Spleen (tissue), 11 donors: ENCODE measurements around the gene TET3. TPM values are rescaled to one million over a fixed set of nuclear protein-coding genes. Genes with fewer than 3 reads are reported as not detected.
A peak's percentile ranks its signal among the peaks of the same experiment; 100 is the strongest.

Source experiments
- DNase-seq: peaks from one replicate; pipeline ENCODE4 v3.0.0-alpha.2; 2020
- H3K27ac ChIP-seq, 8 donors: fragments of 200-600 bp; sonication (generic) in 7 of 8; 1 replicate in 4 of 8; 2 replicates in 4 of 8; pipeline versions ENCODE4 v1.5.0 to v1.8.0; 2016 to 2021; ENCODE audit warnings: inconsistent platforms in 4 of 8, mild to moderate bottlenecking in 4 of 8, moderate library complexity in 1 of 8
- H3K27me3 ChIP-seq, 7 donors: fragments of 200-600 bp; sonication (generic) in 6 of 7; replicated peaks in 1 of 7; 1 replicate in 4 of 7; 2 replicates in 3 of 7; pipeline versions ENCODE4 v1.5.0 to v1.8.0; 2016 to 2021; ENCODE audit warnings: inconsistent platforms in 3 of 7, mild to moderate bottlenecking in 1 of 7
- H3K36me3 ChIP-seq, 6 donors: fragments of 200-600 bp; sonication (generic) in 5 of 6; 1 replicate in 4 of 6; 2 replicates in 2 of 6; pipeline versions ENCODE4 v1.5.0 to v1.8.0; 2016 to 2021; ENCODE audit warnings: inconsistent platforms in 2 of 6
- H3K4me1 ChIP-seq, 6 donors: fragments of 200-600 bp; sonication (generic) in 5 of 6; 1 replicate in 3 of 6; 2 replicates in 3 of 6; pipeline versions ENCODE4 v1.5.0 to v1.8.0; 2016 to 2021; ENCODE audit warnings: inconsistent platforms in 3 of 6
- H3K4me3 ChIP-seq, 8 donors: fragments of 200-600 bp; sonication (generic) in 7 of 8; 1 replicate in 4 of 8; 2 replicates in 4 of 8; pipeline versions ENCODE4 v1.5.0 to v1.8.0; 2016 to 2021; ENCODE audit warnings: inconsistent platforms in 4 of 8, mild to moderate bottlenecking in 4 of 8, moderate library complexity in 2 of 8
- H3K9me3 ChIP-seq, 8 donors: fragments of 200-600 bp; sonication (generic) in 7 of 8; 1 replicate in 4 of 8; 2 replicates in 4 of 8; pipeline versions ENCODE4 v1.5.0 to v1.8.0; 2016 to 2021; ENCODE audit warnings: inconsistent platforms in 4 of 8
- CTCF ChIP-seq, 11 experiments: fragments of 200-600 bp in 7 of 11; fragments of 450-650 bp in 4 of 11; sonication (generic) in 4 of 11; IDR thresholded peaks in 8 of 11; conservative IDR thresholded peaks in 3 of 11; 1 replicate in 7 of 11; 2 replicates in 4 of 11; pipeline versions ENCODE4 v1.4.0 to v1.8.0; 2016 to 2021; ENCODE audit warnings: antibody characterized with exemption in 11 of 11, inconsistent platforms in 4 of 11, mild to moderate bottlenecking in 1 of 11
- POLR2A ChIP-seq, 3 donors: fragments of 450-650 bp; IDR thresholded peaks; one replicate each; pipeline ENCODE4 v1.5.1; 2017; ENCODE audit warnings: antibody characterized with exemption in 3 of 3, mild to moderate bottlenecking in 1 of 3
- POLR2AphosphoS5 ChIP-seq, 3 donors: sonication (generic); formaldehyde crosslinking; IDR thresholded peaks; one replicate each; pipeline ENCODE4 v1.5.1; 2017; ENCODE audit warnings: antibody characterized with exemption in 3 of 3
- WGBS, 5 donors: extraction: QIAGEN DNeasy Blood & Tissue Kit in 3 of 5; methylation state at CpG; one replicate each; pipeline versions ENCODE4 v1.1.5 to v1.1.7; 2013 to 2018; 5-methylcytosine and 5-hydroxymethylcytosine counted together
- intact Hi-C: fragments of 100-400 bp; cut with DNase I; formaldehyde crosslinking; loops from one replicate; pipeline ENCODE4 v1.15.0; 2023; ENCODE audit warnings: low total_unique reads
- polyA plus RNA-seq, 3 donors: library from polyadenylated mRNA; stranded (reverse); fragments of 200-250 nt; gene quantifications; one replicate each; pipeline ENCODE4 v1.2.1, GENCODE V29; 2013
- total RNA-seq, 7 donors: library from RNA; depleted of rRNA in 3 of 7; stranded (reverse); fragments of >200 nt in 3 of 7; fragmentation: NEBNext Ultra II Directional in 4 of 7; extraction: Animal tissue kit (Norgen Biotek cat#: 25700) in 4 of 7; gene quantifications; one replicate each; pipeline versions ENCODE4 v1.1.0 to v1.2.1, GENCODE V29; 2016 to 2021
- donor health status: healthy with polysubstance abuse.
- donor health status: DM: no; HTN: no; CAD: no; lungs with moderate emphysema.
- donor health status: DM: no; HTN: no; CAD: no.
- donor health status: Bipolar disorder and iron deficiency.
- donor health status: healthy.
- donor health status: DM: no; HTN: no; CAD: no.
- donor health status: DM: yes; HTN: yes; CAD: no.

Gene TET3
- total and polyA plus RNA-seq, 10 donors, result 1.6 to 27.6 (median 19.9) TPM

- peaks cover 0 to 27% (median 16%) of the 10 kb centered on the region in 6 donors for H3K4me1 ChIP-seq
- no peak overlapping the region for H3K27ac ChIP-seq
- no peak for TF ChIP-seq CTCF (IDR thresholded peaks at IDR 0.05 in 8 of 11, conservative IDR thresholded peaks at IDR 0.05 in 3 of 11)
- 81 to 91% (median 82%) methylated on average over 3 of the region's 3 CpGs for WGBS, 5 donors
- no peak overlapping the region for H3K4me3 ChIP-seq
- no peaks in the 10 kb centered on the region for H3K27me3 ChIP-seq
- peaks cover 0 to 10% (median 6%) of the 10 kb centered on the region in 8 donors for H3K9me3 ChIP-seq
- peaks cover 0 to 18% (median 2%) of the 10 kb centered on the region in 6 donors for H3K36me3 ChIP-seq
- no peak for DNase-seq
- intact Hi-C loops, result no loop called here
Observed at GRCh38 chr2:73965053-73965452, 19.7 kb upstream of the TET3 start.

- Histone ChIP-seq H3K4me3 (no peak overlapping the region), H3K27ac (no peak overlapping the region), H3K4me1 (peaks cover 17 to 61% (median 48%) of the 10 kb centered on the region in 6 donors), H3K9me3 (no peaks in the 10 kb centered on the region), H3K27me3 (no peaks in the 10 kb centered on the region), H3K36me3 (no peaks in the 10 kb centered on the region)
- TF ChIP-seq CTCF (IDR thresholded peaks at IDR 0.05 in 8 of 11, conservative IDR thresholded peaks at IDR 0.05 in 3 of 11) (no peak), POLR2AphosphoS5 (IDR thresholded peaks at IDR 0.05) (no peak), POLR2A (IDR thresholded peaks at IDR 0.05) (no peak)
- WGBS, 5 donors, result 75 to 85% (median 76%) methylated on average over 8 of the region's 8 CpGs
- DNase-seq, result no peak
- intact Hi-C loops, result no loop called here
Observed at GRCh38 chr2:73968357-73968937, 16.3 kb upstream of the TET3 start.

- no peak for TF ChIP-seq CTCF (IDR thresholded peaks at IDR 0.05 in 8 of 11, conservative IDR thresholded peaks at IDR 0.05 in 3 of 11)
- no peak for TF ChIP-seq POLR2A (IDR thresholded peaks at IDR 0.05)
- TF ChIP-seq POLR2AphosphoS5 (IDR thresholded peaks at IDR 0.05), result no peak
- no peaks in the 10 kb centered on the region for H3K9me3 ChIP-seq
- no peak overlapping the region for H3K4me3 ChIP-seq
- H3K36me3 ChIP-seq, result no peaks in the 10 kb centered on the region
- no peak for DNase-seq
- intact Hi-C loops, result no loop called here
- WGBS, 5 donors, result 76 to 89% (median 81%) methylated on average over 4 of the region's 4 CpGs
- H3K4me1 ChIP-seq, result peaks cover 17 to 64% (median 48%) of the 10 kb centered on the region in 6 donors
- peak overlapping the region in 6 of 8 donors; percentile 27 to 85 (median 78) for H3K27ac ChIP-seq
- H3K27me3 ChIP-seq, result no peaks in the 10 kb centered on the region
Observed at GRCh38 chr2:73969356-73969755, 15.4 kb upstream of the TET3 start.

- peak overlapping the region in 3 of 8 donors; percentile 1 to 43 (median 17) for H3K4me3 ChIP-seq
- 19 to 45% (median 36%) methylated on average over 6 of the region's 6 CpGs for WGBS, 5 donors
- H3K27ac ChIP-seq, result peak overlapping the region; percentile 43 to 85 (median 74)
- H3K36me3 ChIP-seq, result no peaks in the 10 kb centered on the region
- peaks cover 17 to 64% (median 48%) of the 10 kb centered on the region in 6 donors for H3K4me1 ChIP-seq
- H3K9me3 ChIP-seq, result no peaks in the 10 kb centered on the region
- no peaks in the 10 kb centered on the region for H3K27me3 ChIP-seq
- DNase-seq, result no peak
- intact Hi-C loops, result no loop called here
- TF ChIP-seq POLR2AphosphoS5 (IDR thresholded peaks at IDR 0.05) (no peak), POLR2A (IDR thresholded peaks at IDR 0.05) (no peak), CTCF (IDR thresholded peaks at IDR 0.05 in 8 of 11, conservative IDR thresholded peaks at IDR 0.05 in 3 of 11) (no peak)
Observed at GRCh38 chr2:73970141-73970803, 14.4 kb upstream of the TET3 start.
